Measurements from ENCODE around the gene BCL6B.

Gene BCL6B

GRCh38 chr17:7007143-7007542, 15.7 kb upstream of the BCL6B start:
- H3K36me3 ChIP-seq (ENCODE audit: control insufficient read depth in 4 of 4, insufficient read depth in 4 of 4, low read length in 3 of 4), result peaks cover 5 to 31% (median 20%) of the 10 kb centered on the region in 4 experiments
- H3K4me1 ChIP-seq (ENCODE audit: control extremely low read depth in 1 of 4, control insufficient read depth in 4 of 4, insufficient read depth in 4 of 4, low read length in 3 of 4), result peaks cover 10 to 20% (median 15%) of the 10 kb centered on the region in 4 experiments
- ChIA-PET POLR2A (no interaction called here), CTCF (interaction anchor here (1.2 to 14.7 kb wide), 8 partner anchors 8 to 341 kb away, joined by 3 to 266 read pairs (median 4); partner anchors contain the start of genes ALOX12 and BCL6B)
- DNase-seq, result no peak
- no peaks in the 10 kb centered on the region for H3K9me3 ChIP-seq (ENCODE audit: control extremely low read depth in 1 of 5, control insufficient read depth in 4 of 5, insufficient read depth in 2 of 5, low read depth in 1 of 5, low read length in 4 of 5)
- no peak overlapping the region for H3K27ac ChIP-seq (ENCODE audit: insufficient read depth in 1 of 2, low read depth in 1 of 2, low read length in 2 of 2, poor library complexity in 1 of 2, severe bottlenecking in 2 of 2)
- no peak overlapping the region for H3K4me3 ChIP-seq (ENCODE audit: control insufficient read depth in 1 of 7, extremely low read depth in 1 of 7, insufficient read depth in 4 of 7, low read depth in 2 of 7, low read length in 6 of 7)
- no peaks in the 10 kb centered on the region for H3K27me3 ChIP-seq (replicated peaks in 2 of 5; ENCODE audit: control insufficient read depth in 4 of 5, insufficient read depth in 5 of 5, low read length in 4 of 5)
- 95% methylated on average over 2 of the region's 2 CpGs for WGBS (ENCODE audit: insufficient coverage)

- H3K4me1 ChIP-seq (ENCODE audit: control extremely low read depth in 1 of 4, control insufficient read depth in 4 of 4, insufficient read depth in 4 of 4, low read length in 3 of 4), result peaks cover 18 to 41% (median 34%) of the 10 kb centered on the region in 4 experiments
- H3K9me3 ChIP-seq (ENCODE audit: control extremely low read depth in 1 of 5, control insufficient read depth in 4 of 5, insufficient read depth in 2 of 5, low read depth in 1 of 5, low read length in 4 of 5), result no peaks in the 10 kb centered on the region
- no peaks in the 10 kb centered on the region for H3K27me3 ChIP-seq (replicated peaks in 2 of 5; ENCODE audit: control insufficient read depth in 4 of 5, insufficient read depth in 5 of 5, low read length in 4 of 5)
- no peak for DNase-seq
- no peak overlapping the region for H3K27ac ChIP-seq (ENCODE audit: insufficient read depth in 1 of 2, low read depth in 1 of 2, low read length in 2 of 2, poor library complexity in 1 of 2, severe bottlenecking in 2 of 2)
- ChIA-PET CTCF (interaction anchor here (2.2 to 14.7 kb wide), 3 partner anchors 11 to 101 kb away, joined by 10 to 266 read pairs (median 91); no protein-coding TSS in a partner anchor), POLR2A (no interaction called here)
- peaks cover 5 to 20% (median 11%) of the 10 kb centered on the region in 4 experiments for H3K36me3 ChIP-seq (ENCODE audit: control insufficient read depth in 4 of 4, insufficient read depth in 4 of 4, low read length in 3 of 4)
- no CpG with 5 or more reads among the region's 2 CpGs for WGBS (ENCODE audit: insufficient coverage)
- peak overlapping the region in 2 of 7 experiments; percentile 85 to 99 for H3K4me3 ChIP-seq (ENCODE audit: control insufficient read depth in 1 of 7, extremely low read depth in 1 of 7, insufficient read depth in 4 of 7, low read depth in 2 of 7, low read length in 6 of 7)
Measured at GRCh38 chr17:7010523-7010922, 12.3 kb upstream of the BCL6B start.

- DNase-seq, result no peak
- 80% methylated on average over 1 of the region's 14 CpGs for WGBS (ENCODE audit: insufficient coverage)
- no peaks in the 10 kb centered on the region for H3K9me3 ChIP-seq (ENCODE audit: control extremely low read depth in 1 of 5, control insufficient read depth in 4 of 5, insufficient read depth in 2 of 5, low read depth in 1 of 5, low read length in 4 of 5)
- H3K36me3 ChIP-seq (ENCODE audit: control insufficient read depth in 4 of 4, insufficient read depth in 4 of 4, low read length in 3 of 4), result peaks cover 5 to 18% (median 10%) of the 10 kb centered on the region in 4 experiments
- peak overlapping the region; percentile 99 to 100 for H3K27ac ChIP-seq (ENCODE audit: insufficient read depth in 1 of 2, low read depth in 1 of 2, low read length in 2 of 2, poor library complexity in 1 of 2, severe bottlenecking in 2 of 2)
- H3K4me3 ChIP-seq (ENCODE audit: control insufficient read depth in 1 of 7, extremely low read depth in 1 of 7, insufficient read depth in 4 of 7, low read depth in 2 of 7, low read length in 6 of 7), result peak overlapping the region in 6 of 7 experiments; percentile 81 to 100 (median 96)
- CTCF ChIA-PET, result interaction anchor here (1.7 to 14.7 kb wide), 4 partner anchors 10 to 102 kb away, joined by 6 to 266 read pairs (median 50); no protein-coding TSS in a partner anchor
- no peaks in the 10 kb centered on the region for H3K27me3 ChIP-seq (replicated peaks in 2 of 5; ENCODE audit: control insufficient read depth in 4 of 5, insufficient read depth in 5 of 5, low read length in 4 of 5)
- POLR2A ChIA-PET, result interaction anchor here (2.5 kb wide), 1 partner anchor 11 kb away, joined by 16 read pairs; no protein-coding TSS in a partner anchor
- H3K4me1 ChIP-seq (ENCODE audit: control extremely low read depth in 1 of 4, control insufficient read depth in 4 of 4, insufficient read depth in 4 of 4, low read length in 3 of 4), result peaks cover 24 to 50% (median 43%) of the 10 kb centered on the region in 4 experiments
Measured at GRCh38 chr17:7011415-7011814, 11.4 kb upstream of the BCL6B start.

GRCh38 chr17:7011942-7012254, 11.0 kb upstream of the BCL6B start:
- H3K9me3 ChIP-seq (ENCODE audit: control extremely low read depth in 1 of 5, control insufficient read depth in 4 of 5, insufficient read depth in 2 of 5, low read depth in 1 of 5, low read length in 4 of 5), result no peaks in the 10 kb centered on the region
- peaks cover 24 to 55% (median 48%) of the 10 kb centered on the region in 4 experiments for H3K4me1 ChIP-seq (ENCODE audit: control extremely low read depth in 1 of 4, control insufficient read depth in 4 of 4, insufficient read depth in 4 of 4, low read length in 3 of 4)
- no peak for DNase-seq
- peak overlapping the region; percentile 81 to 100 (median 95) for H3K4me3 ChIP-seq (ENCODE audit: control insufficient read depth in 1 of 7, extremely low read depth in 1 of 7, insufficient read depth in 4 of 7, low read depth in 2 of 7, low read length in 6 of 7)
- peaks cover 2 to 20% (median 8%) of the 10 kb centered on the region in 4 experiments for H3K36me3 ChIP-seq (ENCODE audit: control insufficient read depth in 4 of 4, insufficient read depth in 4 of 4, low read length in 3 of 4)
- WGBS (ENCODE audit: insufficient coverage), result 26% methylated on average over 4 of the region's 6 CpGs
- no peaks in the 10 kb centered on the region for H3K27me3 ChIP-seq (replicated peaks in 2 of 5; ENCODE audit: control insufficient read depth in 4 of 5, insufficient read depth in 5 of 5, low read length in 4 of 5)
- H3K27ac ChIP-seq (ENCODE audit: insufficient read depth in 1 of 2, low read depth in 1 of 2, low read length in 2 of 2, poor library complexity in 1 of 2, severe bottlenecking in 2 of 2), result peak overlapping the region; percentile 99 to 100
- ChIA-PET CTCF (interaction anchor here (1.7 to 14.7 kb wide), 3 partner anchors 10 to 103 kb away, joined by 6 to 266 read pairs (median 91); no protein-coding TSS in a partner anchor), POLR2A (interaction anchor here (2.5 kb wide), 1 partner anchor 10 kb away, joined by 16 read pairs; no protein-coding TSS in a partner anchor)

- ChIA-PET POLR2A (interaction anchor here (0.9 to 1.4 kb wide), 3 partner anchors 9 to 28 kb away, joined by 3 to 4 read pairs (median 3); no protein-coding TSS in a partner anchor), CTCF (interaction anchor here (1.0 to 1.7 kb wide), 4 partner anchors 16 to 101 kb away, joined by 3 to 6 read pairs (median 4); no protein-coding TSS in a partner anchor)
- Histone ChIP-seq H3K4me3 (ENCODE audit: control insufficient read depth in 1 of 7, extremely low read depth in 1 of 7, insufficient read depth in 4 of 7, low read depth in 2 of 7, low read length in 6 of 7) (peak overlapping the region; percentile 32 to 100 (median 95)), H3K36me3 (ENCODE audit: control insufficient read depth in 4 of 4, insufficient read depth in 4 of 4, low read length in 3 of 4) (peaks cover 3 to 23% (median 9%) of the 10 kb centered on the region in 4 experiments), H3K4me1 (ENCODE audit: control extremely low read depth in 1 of 4, control insufficient read depth in 4 of 4, insufficient read depth in 4 of 4, low read length in 3 of 4) (peaks cover 24 to 73% (median 65%) of the 10 kb centered on the region in 4 experiments), H3K9me3 (ENCODE audit: control extremely low read depth in 1 of 5, control insufficient read depth in 4 of 5, insufficient read depth in 2 of 5, low read depth in 1 of 5, low read length in 4 of 5) (no peaks in the 10 kb centered on the region), H3K27ac (ENCODE audit: insufficient read depth in 1 of 2, low read depth in 1 of 2, low read length in 2 of 2, poor library complexity in 1 of 2, severe bottlenecking in 2 of 2) (peak overlapping the region; percentile 99 to 100), H3K27me3 (replicated peaks in 2 of 5; ENCODE audit: control insufficient read depth in 4 of 5, insufficient read depth in 5 of 5, low read length in 4 of 5) (no peaks in the 10 kb centered on the region)
- DNase-seq, result peak; percentile 98 to 99 (median 99)
- WGBS (ENCODE audit: insufficient coverage), result 2% methylated on average over 44 of the region's 75 CpGs
Measured at GRCh38 chr17:7014261-7014994, 8.4 kb upstream of the BCL6B start.

- POLR2A ChIA-PET, result interaction anchor here (0.9 to 1.4 kb wide), 3 partner anchors 8 to 27 kb away, joined by 3 to 4 read pairs (median 3); no protein-coding TSS in a partner anchor
- CTCF ChIA-PET, result interaction anchor here (0.6 to 1.7 kb wide), 10 partner anchors 15 to 104 kb away, joined by 3 to 6 read pairs (median 3); no protein-coding TSS in a partner anchor
- Histone ChIP-seq H3K4me1 (ENCODE audit: control extremely low read depth in 1 of 4, control insufficient read depth in 4 of 4, insufficient read depth in 4 of 4, low read length in 3 of 4) (peaks cover 24 to 81% (median 67%) of the 10 kb centered on the region in 4 experiments), H3K36me3 (ENCODE audit: control insufficient read depth in 4 of 4, insufficient read depth in 4 of 4, low read length in 3 of 4) (peaks cover 0 to 15% (median 5%) of the 10 kb centered on the region in 4 experiments), H3K27me3 (replicated peaks in 2 of 5; ENCODE audit: control insufficient read depth in 4 of 5, insufficient read depth in 5 of 5, low read length in 4 of 5) (no peaks in the 10 kb centered on the region), H3K4me3 (ENCODE audit: control insufficient read depth in 1 of 7, extremely low read depth in 1 of 7, insufficient read depth in 4 of 7, low read depth in 2 of 7, low read length in 6 of 7) (peak overlapping the region; percentile 58 to 100 (median 85)), H3K27ac (ENCODE audit: insufficient read depth in 1 of 2, low read depth in 1 of 2, low read length in 2 of 2, poor library complexity in 1 of 2, severe bottlenecking in 2 of 2) (peak overlapping the region; percentile 81 to 100), H3K9me3 (ENCODE audit: control extremely low read depth in 1 of 5, control insufficient read depth in 4 of 5, insufficient read depth in 2 of 5, low read depth in 1 of 5, low read length in 4 of 5) (no peaks in the 10 kb centered on the region)
- peak; percentile 77 to 96 (median 95) for DNase-seq
- 0% methylated on average over 26 of the region's 56 CpGs for WGBS (ENCODE audit: insufficient coverage)
Measured at GRCh38 chr17:7014995-7015958, 7.6 kb upstream of the BCL6B start.
